ENCODE data around the gene BRI3. TPM values are rescaled to one million over a fixed set of nuclear protein-coding genes. Genes with fewer than 3 reads are reported as not detected.

Gene BRI3
- total RNA-seq, 1 donor from 2014 or later, result 63.6 TPM

DNA sequence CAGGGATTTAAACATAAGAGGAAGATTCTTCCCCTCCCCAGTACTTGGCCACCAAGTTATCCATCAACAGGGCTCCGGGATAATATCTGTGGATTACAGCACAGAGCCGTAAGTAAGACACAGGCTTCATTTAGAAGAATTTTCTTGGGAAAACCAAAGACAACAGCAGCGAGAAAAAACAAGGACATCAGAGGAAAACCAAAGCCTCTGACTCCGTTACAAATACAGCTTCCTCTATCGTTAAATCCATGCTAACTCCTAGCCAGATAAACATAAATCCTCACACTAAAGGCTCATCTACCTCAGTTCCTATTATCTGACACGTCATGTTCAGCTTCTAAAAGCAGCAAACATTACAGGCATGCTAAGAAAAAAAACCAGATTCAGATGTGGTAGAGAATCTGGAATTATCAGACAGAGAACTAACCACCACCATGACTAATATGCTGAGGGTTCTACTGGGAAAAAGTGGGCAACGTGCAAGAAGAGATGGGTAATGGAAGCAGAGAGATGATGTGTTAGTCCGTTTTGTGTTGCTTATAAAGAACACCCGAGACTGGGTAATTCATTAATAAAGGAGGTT, 48.4 kb downstream of the BRI3 start:
- Mint-ChIP-seq H3K4me3 (ENCODE audit: low read depth) (no peak overlapping the region), H3K27me3 (ENCODE audit: low read depth) (no peaks in the 10 kb centered on the region), H3K27ac (no peak overlapping the region), H3K4me1 (ENCODE audit: low read depth) (no peaks in the 10 kb centered on the region), H3K36me3 (ENCODE audit: low read depth) (no peaks in the 10 kb centered on the region), H3K9me3 (peaks cover 4% of the 10 kb centered on the region)
- intact Hi-C loops (cut with micrococcal nuclease), result no loop called here
- DNase-seq (ENCODE audit: low spot score), result no peak

DNA sequence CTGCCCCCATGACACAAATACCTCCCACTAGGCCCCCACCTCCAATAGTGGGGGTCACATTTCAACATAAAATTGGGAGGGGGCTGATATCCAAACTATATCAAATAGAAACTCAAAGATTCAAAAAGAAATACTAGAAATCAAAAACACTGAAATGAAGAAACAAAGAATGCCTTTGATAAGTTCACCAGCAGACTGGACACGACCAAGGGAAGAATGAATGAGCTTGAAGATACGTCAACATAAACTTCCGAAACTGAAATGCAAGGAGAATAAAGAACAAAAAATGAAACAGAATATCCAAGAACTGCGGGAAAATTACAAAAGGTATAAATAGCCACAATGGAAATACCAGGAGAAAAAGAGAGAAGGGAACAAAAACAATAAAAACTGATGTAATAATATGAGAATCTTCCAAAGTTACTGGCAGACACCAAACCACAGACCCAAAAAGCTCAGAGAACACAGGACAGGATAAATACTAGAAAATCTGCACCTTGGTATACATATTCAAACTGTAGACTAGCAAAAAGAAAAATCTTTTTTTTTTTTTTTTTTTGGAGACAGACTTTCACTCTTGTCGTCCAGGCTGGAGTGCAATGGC, 49.5 kb downstream of the BRI3 start:
- Mint-ChIP-seq H3K27ac (no peak overlapping the region), H3K4me3 (ENCODE audit: low read depth) (no peak overlapping the region), H3K36me3 (ENCODE audit: low read depth) (no peaks in the 10 kb centered on the region), H3K4me1 (ENCODE audit: low read depth) (no peaks in the 10 kb centered on the region), H3K27me3 (ENCODE audit: low read depth) (no peaks in the 10 kb centered on the region), H3K9me3 (peaks cover 4% of the 10 kb centered on the region)
- no peak for DNase-seq (ENCODE audit: low spot score)
- intact Hi-C loops (cut with micrococcal nuclease), result no loop called here

DNA sequence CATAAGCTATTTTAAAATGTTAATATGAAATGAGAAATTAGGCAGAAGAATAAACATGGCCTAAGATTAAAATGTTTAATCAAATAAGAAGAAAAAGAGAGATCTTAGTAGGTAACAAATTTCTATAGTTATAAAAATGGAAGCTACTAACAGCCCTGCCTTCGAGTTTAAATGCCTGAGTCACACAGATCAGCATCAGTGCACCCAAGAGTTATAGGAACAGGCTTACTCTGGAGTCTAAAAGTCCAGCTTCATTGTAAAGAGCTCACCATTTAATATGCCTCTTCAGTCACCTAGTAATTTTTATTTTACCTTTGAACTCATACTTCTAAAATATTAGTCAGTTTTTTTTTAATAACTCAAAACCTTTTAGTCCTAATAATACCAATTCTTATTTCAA, 52.6 kb downstream of the BRI3 start:
- H3K27ac Mint-ChIP-seq, result no peak overlapping the region
- peaks cover 4% of the 10 kb centered on the region for H3K9me3 Mint-ChIP-seq
- H3K27me3 Mint-ChIP-seq (ENCODE audit: low read depth), result no peaks in the 10 kb centered on the region
- no peaks in the 10 kb centered on the region for H3K36me3 Mint-ChIP-seq (ENCODE audit: low read depth)
- intact Hi-C loops (cut with micrococcal nuclease), result no loop called here
- no peak for DNase-seq (ENCODE audit: low spot score)
- H3K4me3 Mint-ChIP-seq (ENCODE audit: low read depth), result no peak overlapping the region
- no peaks in the 10 kb centered on the region for H3K4me1 Mint-ChIP-seq (ENCODE audit: low read depth)

DNA sequence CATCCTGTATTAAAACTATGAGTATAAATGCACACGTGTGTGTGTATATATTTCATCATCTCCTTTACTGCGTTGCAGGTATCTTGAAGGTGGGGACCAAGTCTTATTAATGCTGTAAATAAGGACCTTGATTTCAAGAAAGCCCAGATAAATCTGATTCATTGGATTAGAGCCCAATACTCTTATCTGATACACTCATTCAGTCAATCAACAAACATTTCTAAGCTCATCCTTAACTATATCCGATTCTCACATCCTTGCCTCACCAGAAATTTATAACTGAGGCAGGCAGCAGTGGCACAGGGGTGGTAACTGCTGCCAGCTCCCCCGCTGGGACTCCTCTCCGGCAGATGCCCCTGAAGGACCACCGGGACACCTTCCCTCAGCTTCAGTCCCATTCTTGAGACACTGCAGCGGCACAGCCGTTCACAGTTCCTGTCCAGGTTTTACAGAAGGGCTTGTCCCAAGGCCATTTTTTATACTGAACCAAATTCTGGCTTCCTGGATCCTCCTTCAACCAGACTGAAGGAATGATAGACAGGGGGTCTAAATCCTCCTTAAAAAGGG, 54.0 kb downstream of the BRI3 start:
- no peaks in the 10 kb centered on the region for H3K27me3 Mint-ChIP-seq (ENCODE audit: low read depth)
- no peak for DNase-seq (ENCODE audit: low spot score)
- intact Hi-C loops (cut with micrococcal nuclease), result no loop called here
- H3K36me3 Mint-ChIP-seq (ENCODE audit: low read depth), result no peaks in the 10 kb centered on the region
- H3K4me1 Mint-ChIP-seq (ENCODE audit: low read depth), result no peaks in the 10 kb centered on the region
- H3K4me3 Mint-ChIP-seq (ENCODE audit: low read depth), result no peak overlapping the region
- no peaks in the 10 kb centered on the region for H3K9me3 Mint-ChIP-seq
- no peak overlapping the region for H3K27ac Mint-ChIP-seq

DNA sequence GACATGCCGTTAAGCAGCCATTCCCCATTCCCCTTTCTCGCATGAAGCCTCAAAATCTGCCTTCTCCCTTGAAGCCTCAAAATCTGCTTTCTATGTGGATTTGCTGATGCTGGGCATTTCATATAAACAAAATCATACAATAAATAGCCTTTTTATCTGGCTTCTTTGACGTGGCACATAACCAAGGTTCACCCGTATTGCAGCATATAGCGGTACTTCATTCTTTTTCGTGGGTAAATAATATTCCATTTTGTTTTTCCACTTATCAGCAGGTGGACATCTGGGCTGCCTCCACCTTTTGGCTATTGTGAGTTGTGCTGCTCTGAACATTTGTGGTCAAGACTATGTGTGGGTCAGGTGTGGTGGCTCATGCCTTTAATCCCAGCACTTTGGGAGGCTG, 57.0 kb downstream of the BRI3 start:
- H3K36me3 Mint-ChIP-seq (ENCODE audit: low read depth), result no peaks in the 10 kb centered on the region
- H3K27me3 Mint-ChIP-seq (ENCODE audit: low read depth), result no peaks in the 10 kb centered on the region
- DNase-seq (ENCODE audit: low spot score), result no peak
- H3K4me3 Mint-ChIP-seq (ENCODE audit: low read depth), result no peak overlapping the region
- intact Hi-C loops (cut with micrococcal nuclease), result no loop called here
- no peaks in the 10 kb centered on the region for H3K9me3 Mint-ChIP-seq
- H3K4me1 Mint-ChIP-seq (ENCODE audit: low read depth), result no peaks in the 10 kb centered on the region
- H3K27ac Mint-ChIP-seq, result no peak overlapping the region

DNA sequence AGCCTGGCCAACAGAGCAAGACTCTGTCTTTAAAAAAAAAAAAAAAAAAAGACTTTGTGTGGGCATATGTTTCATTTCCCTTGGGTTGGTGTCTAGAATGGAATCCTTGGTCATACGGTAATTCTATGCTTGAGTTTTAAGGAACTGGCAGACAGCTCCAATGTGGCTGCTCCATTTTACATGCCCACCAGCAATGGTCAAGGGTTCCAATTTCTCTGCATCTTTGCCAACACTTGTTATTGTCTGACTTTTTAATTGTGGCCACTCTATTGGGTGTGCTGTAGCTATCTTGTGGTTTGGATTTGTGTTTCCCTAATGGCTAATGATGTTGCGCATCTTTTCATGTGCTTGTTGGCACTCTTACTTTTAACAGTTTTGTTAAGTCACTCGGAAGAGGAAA, 57.6 kb downstream of the BRI3 start:
- Mint-ChIP-seq H3K36me3 (ENCODE audit: low read depth) (no peaks in the 10 kb centered on the region), H3K27me3 (ENCODE audit: low read depth) (no peaks in the 10 kb centered on the region), H3K4me1 (ENCODE audit: low read depth) (no peaks in the 10 kb centered on the region), H3K9me3 (no peaks in the 10 kb centered on the region), H3K4me3 (ENCODE audit: low read depth) (no peak overlapping the region), H3K27ac (no peak overlapping the region)
- intact Hi-C loops (cut with micrococcal nuclease), result no loop called here
- no peak for DNase-seq (ENCODE audit: low spot score)

DNA sequence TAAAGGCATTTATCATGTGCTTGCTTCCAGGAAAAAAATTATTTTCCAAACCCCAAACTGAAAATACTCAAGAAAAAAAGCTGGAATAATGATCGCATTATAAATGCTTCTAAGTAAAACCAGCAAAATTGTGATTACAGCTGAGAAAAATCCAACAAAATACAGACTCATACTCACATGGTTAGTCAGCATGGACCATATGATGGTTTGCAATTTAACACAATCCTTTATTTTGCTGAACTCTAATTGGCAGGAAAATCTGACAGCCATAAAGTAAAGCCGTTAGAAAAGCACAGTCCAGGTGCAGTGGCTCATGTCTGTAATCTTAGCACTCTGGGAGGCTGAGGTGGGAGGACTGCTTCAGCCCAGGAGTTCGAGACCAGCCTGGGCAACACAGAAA, 59.6 kb downstream of the BRI3 start:
- no peak overlapping the region for H3K27ac Mint-ChIP-seq
- no peaks in the 10 kb centered on the region for H3K36me3 Mint-ChIP-seq (ENCODE audit: low read depth)
- no peak for DNase-seq (ENCODE audit: low spot score)
- H3K4me3 Mint-ChIP-seq (ENCODE audit: low read depth), result no peak overlapping the region
- H3K27me3 Mint-ChIP-seq (ENCODE audit: low read depth), result no peaks in the 10 kb centered on the region
- no peaks in the 10 kb centered on the region for H3K4me1 Mint-ChIP-seq (ENCODE audit: low read depth)
- H3K9me3 Mint-ChIP-seq, result no peaks in the 10 kb centered on the region
- intact Hi-C loops (cut with micrococcal nuclease), result no loop called here

Other genes starting within 250 kb of the BRI3 start
- 14.7 and 15.0 TPM in 2 replicates for gene LMTK2, start 174.8 kb upstream of the BRI3 start, total RNA-seq
- 0.41 and 0.80 TPM in 2 replicates for gene BHLHA15, start 70.2 kb upstream of the BRI3 start, total RNA-seq
- 45.4 and 45.8 TPM in 2 replicates for gene TECPR1, start 29.5 kb upstream of the BRI3 start, total RNA-seq
- 1.9 TPM in 2 replicates for gene BAIAP2L1, start 119.4 kb downstream of the BRI3 start, total RNA-seq